ENCODE measurements around the gene VSIG8.

Gene VSIG8

GRCh38 chr1:159882527-159882862, 20.0 kb upstream of the VSIG8 start:
- DNase-seq = no peak

- DNase-seq = peak; percentile 28
Measured at GRCh38 chr1:159881622-159882526, 19.4 kb upstream of the VSIG8 start.

- no peak for DNase-seq
Measured at GRCh38 chr1:159880430-159880829, 18.0 kb upstream of the VSIG8 start.

- DNase-seq = no peak
Measured at GRCh38 chr1:159879977-159880376, 17.5 kb upstream of the VSIG8 start.

- DNase-seq = no peak
Measured at GRCh38 chr1:159879136-159879535, 16.7 kb upstream of the VSIG8 start.

GRCh38 chr1:159877695-159878444, 15.4 kb upstream of the VSIG8 start:
- no peak for DNase-seq

GRCh38 chr1:159873530-159874143, 11.2 kb upstream of the VSIG8 start:
- no peak for DNase-seq

GRCh38 chr1:159872891-159873290, 10.4 kb upstream of the VSIG8 start:
- DNase-seq = no peak

- DNase-seq = no peak
Measured at GRCh38 chr1:159870704-159871103, 8.2 kb upstream of the VSIG8 start.

- DNase-seq = no peak
Measured at GRCh38 chr1:159869607-159870006, 7.2 kb upstream of the VSIG8 start.

- no peak for DNase-seq
Measured at GRCh38 chr1:159869173-159869572, 6.7 kb upstream of the VSIG8 start.

GRCh38 chr1:159868766-159869165, 6.3 kb upstream of the VSIG8 start:
- no peak for DNase-seq

GRCh38 chr1:159867664-159868026, 5.2 kb upstream of the VSIG8 start:
- no peak for DNase-seq

- no peak for DNase-seq
Measured at GRCh38 chr1:159866905-159867663, 4.6 kb upstream of the VSIG8 start.

GRCh38 chr1:159866066-159866465, 3.6 kb upstream of the VSIG8 start:
- DNase-seq = no peak

- no peak for DNase-seq
Measured at GRCh38 chr1:159864262-159864661, 1.8 kb upstream of the VSIG8 start.

GRCh38 chr1:159862031-159862430, 426 bp downstream of the VSIG8 start:
- DNase-seq = no peak

- no peak for DNase-seq
Measured at GRCh38 chr1:159861218-159861617, 1.2 kb downstream of the VSIG8 start.

GRCh38 chr1:159860456-159860855, 2.0 kb downstream of the VSIG8 start:
- no peak for DNase-seq

GRCh38 chr1:159859767-159860322, 2.6 kb downstream of the VSIG8 start:
- no peak for DNase-seq

GRCh38 chr1:159857889-159858288, 4.6 kb downstream of the VSIG8 start:
- DNase-seq = no peak

- no peak for DNase-seq
Measured at GRCh38 chr1:159856576-159856975, 5.9 kb downstream of the VSIG8 start.

- no peak for DNase-seq
Measured at GRCh38 chr1:159855709-159856108, 6.7 kb downstream of the VSIG8 start.
